ENCODE measurements around the gene CMYA5.
"Not testable (repeated sequence)": the region's sequence is repeated elsewhere in the genome, so short reads cannot be mapped to it uniquely, and the experiment has no call there.

Gene CMYA5

GRCh38 chr5:79753092-79753491 lies 63.5 kb downstream of the CMYA5 start:
- ATAC-seq = no peak

- no peak for ATAC-seq
Measured at GRCh38 chr5:79753877-79754645, 64.4 kb downstream of the CMYA5 start.

GRCh38 chr5:79754865-79755555 lies 65.4 kb downstream of the CMYA5 start:
- ATAC-seq = no peak

- ATAC-seq = no peak
Measured at GRCh38 chr5:79756076-79756475, 66.4 kb downstream of the CMYA5 start.

- no peak for ATAC-seq
Measured at GRCh38 chr5:79759436-79759835, 69.8 kb downstream of the CMYA5 start.

- ATAC-seq = no peak
Measured at GRCh38 chr5:79759848-79760247, 70.2 kb downstream of the CMYA5 start.

GRCh38 chr5:79762929-79763328 lies 73.3 kb downstream of the CMYA5 start:
- no peak for ATAC-seq

- ATAC-seq = not testable (repeated sequence)
Measured at GRCh38 chr5:79764147-79764546, 74.5 kb downstream of the CMYA5 start.

GRCh38 chr5:79771387-79771786 lies 81.8 kb downstream of the CMYA5 start:
- no peak for ATAC-seq

- no peak for ATAC-seq
Measured at GRCh38 chr5:79772651-79773050, 83.0 kb downstream of the CMYA5 start.

- ATAC-seq = no peak
Measured at GRCh38 chr5:79773612-79774011, 84.0 kb downstream of the CMYA5 start.

- no peak for ATAC-seq
Measured at GRCh38 chr5:79774171-79774854, 84.7 kb downstream of the CMYA5 start.

GRCh38 chr5:79774855-79775237 lies 85.2 kb downstream of the CMYA5 start:
- ATAC-seq = no peak

- not testable (repeated sequence) for ATAC-seq
Measured at GRCh38 chr5:79784741-79785140, 95.1 kb downstream of the CMYA5 start.

GRCh38 chr5:79785983-79786382 lies 96.3 kb downstream of the CMYA5 start:
- no peak for ATAC-seq

GRCh38 chr5:79787448-79787847 lies 97.8 kb downstream of the CMYA5 start:
- ATAC-seq = no peak

- ATAC-seq = no peak
Measured at GRCh38 chr5:79791843-79792242, 102.2 kb downstream of the CMYA5 start.

- ATAC-seq = no peak
Measured at GRCh38 chr5:79792463-79792862, 102.8 kb downstream of the CMYA5 start.

GRCh38 chr5:79793304-79793703 lies 103.7 kb downstream of the CMYA5 start:
- no peak for ATAC-seq

- ATAC-seq = no peak
Measured at GRCh38 chr5:79793722-79794121, 104.1 kb downstream of the CMYA5 start.

GRCh38 chr5:79794347-79794746 lies 104.7 kb downstream of the CMYA5 start:
- no peak for ATAC-seq

GRCh38 chr5:79795764-79796398 lies 106.2 kb downstream of the CMYA5 start:
- ATAC-seq = no peak

- ATAC-seq = no peak
Measured at GRCh38 chr5:79798893-79799590, 109.4 kb downstream of the CMYA5 start.

Measured in activated CD4-positive, CD25-positive, alpha-beta regulatory T cell treated with anti-CD3 and anti-CD28 coated beads, Interleukin-2, amount 50 U/mL, for 24 hours (primary cell).